ENCODE measurements around the gene SMG6.
A peak's percentile ranks its signal among the peaks of the same experiment; 100 is the strongest.

- TF ChIP-seq CTCF (IDR thresholded peaks at IDR 0.05): peak in 1 of 6 experiments; percentile 11
- TF ChIP-seq POLR2A (IDR thresholded peaks at IDR 0.05): no peak
Measured at GRCh38 chr17:2174468-2175293, 128.9 kb downstream of the SMG6 start.

Measured in esophagus squamous epithelium (tissue), 4 donors.